Measurements from ENCODE around the gene D2HGDH.
"Not testable (repeated sequence)": the region's sequence is repeated elsewhere in the genome, so short reads cannot be mapped to it uniquely, and the experiment has no call there.

D2HGDH gene

GRCh38 chr2:241751152-241751551 lies 16.7 kb downstream of the D2HGDH start:
- DNase-seq, result no peak

GRCh38 chr2:241751776-241752175 lies 17.3 kb downstream of the D2HGDH start:
- no peak for DNase-seq

- no peak for DNase-seq
Observed at GRCh38 chr2:241752253-241752652, 17.8 kb downstream of the D2HGDH start.

GRCh38 chr2:241752689-241753276 lies 18.4 kb downstream of the D2HGDH start:
- DNase-seq, result no peak

GRCh38 chr2:241753493-241753892 lies 19.1 kb downstream of the D2HGDH start:
- DNase-seq, result no peak

GRCh38 chr2:241754042-241754441 lies 19.6 kb downstream of the D2HGDH start:
- no peak for DNase-seq

- DNase-seq, result no peak
Observed at GRCh38 chr2:241755166-241755565, 20.7 kb downstream of the D2HGDH start.

GRCh38 chr2:241755777-241756176 lies 21.3 kb downstream of the D2HGDH start:
- DNase-seq, result no peak

- DNase-seq, result no peak
Observed at GRCh38 chr2:241759067-241759807, 24.8 kb downstream of the D2HGDH start.

GRCh38 chr2:241759893-241760292 lies 25.5 kb downstream of the D2HGDH start:
- not testable (repeated sequence) for DNase-seq

- no peak for DNase-seq
Observed at GRCh38 chr2:241760301-241760771, 25.9 kb downstream of the D2HGDH start.

- DNase-seq, result no peak
Observed at GRCh38 chr2:241762321-241762932, 28.0 kb downstream of the D2HGDH start.

GRCh38 chr2:241762933-241763369 lies 28.5 kb downstream of the D2HGDH start:
- DNase-seq, result peak; percentile 84

- DNase-seq, result peak; percentile 31
Observed at GRCh38 chr2:241763551-241764274, 29.3 kb downstream of the D2HGDH start.

GRCh38 chr2:241764275-241765241 lies 30.1 kb downstream of the D2HGDH start:
- no peak for DNase-seq

GRCh38 chr2:241767464-241768250 lies 33.2 kb downstream of the D2HGDH start:
- no peak for DNase-seq

GRCh38 chr2:241768251-241768711 lies 33.9 kb downstream of the D2HGDH start:
- no peak for DNase-seq

- DNase-seq, result no peak
Observed at GRCh38 chr2:241768850-241769249, 34.4 kb downstream of the D2HGDH start.

- DNase-seq, result no peak
Observed at GRCh38 chr2:241769819-241770184, 35.4 kb downstream of the D2HGDH start.

- no peak for DNase-seq
Observed at GRCh38 chr2:241770185-241770935, 35.9 kb downstream of the D2HGDH start.

All from central memory CD4-positive, alpha-beta T cell (primary cell).